Measurements from ENCODE around the gene EXOC4. TPM values are rescaled to one million over a fixed set of nuclear protein-coding genes. Genes with fewer than 3 reads are reported as not detected.

EXOC4 gene
- total RNA-seq, 2 experiments from 2014 or later = 58.0 to 59.9 TPM

- TF ChIP-seq, protein P1, sequence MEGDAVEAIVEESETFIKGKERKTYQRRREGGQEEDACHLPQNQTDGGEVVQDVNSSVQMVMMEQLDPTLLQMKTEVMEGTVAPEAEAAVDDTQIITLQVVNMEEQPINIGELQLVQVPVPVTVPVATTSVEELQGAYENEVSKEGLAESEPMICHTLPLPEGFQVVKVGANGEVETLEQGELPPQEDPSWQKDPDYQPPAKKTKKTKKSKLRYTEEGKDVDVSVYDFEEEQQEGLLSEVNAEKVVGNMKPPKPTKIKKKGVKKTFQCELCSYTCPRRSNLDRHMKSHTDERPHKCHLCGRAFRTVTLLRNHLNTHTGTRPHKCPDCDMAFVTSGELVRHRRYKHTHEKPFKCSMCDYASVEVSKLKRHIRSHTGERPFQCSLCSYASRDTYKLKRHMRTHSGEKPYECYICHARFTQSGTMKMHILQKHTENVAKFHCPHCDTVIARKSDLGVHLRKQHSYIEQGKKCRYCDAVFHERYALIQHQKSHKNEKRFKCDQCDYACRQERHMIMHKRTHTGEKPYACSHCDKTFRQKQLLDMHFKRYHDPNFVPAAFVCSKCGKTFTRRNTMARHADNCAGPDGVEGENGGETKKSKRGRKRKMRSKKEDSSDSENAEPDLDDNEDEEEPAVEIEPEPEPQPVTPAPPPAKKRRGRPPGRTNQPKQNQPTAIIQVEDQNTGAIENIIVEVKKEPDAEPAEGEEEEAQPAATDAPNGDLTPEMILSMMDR (IDR thresholded peaks at IDR 0.05) = no peak
- H3K36me3 Mint-ChIP-seq (ENCODE audit: low read depth) = peaks cover 25% of the 10 kb centered on the region
- Histone ChIP-seq H3K27me3 (ENCODE audit: control insufficient read depth in 1 of 2, insufficient read depth in 2 of 2, low read length in 2 of 2) (no peaks in the 10 kb centered on the region), H3K4me1 (ENCODE audit: insufficient read depth, low read length) (no peaks in the 10 kb centered on the region), H3K27ac (ENCODE audit: low read depth in 1 of 2, low read length in 2 of 2) (no peak overlapping the region), H3K36me3 (ENCODE audit: insufficient read depth, low read length) (no peaks in the 10 kb centered on the region), H3K4me3 (ENCODE audit: low read length) (no peak overlapping the region), H3K9me3 (ENCODE audit: control insufficient read depth in 1 of 2, insufficient read depth in 1 of 2, low read length in 2 of 2) (peaks cover 0 to 5% of the 10 kb centered on the region in 2 experiments)
- no peak overlapping the region for H3K4me3 Mint-ChIP-seq
- H3K27ac Mint-ChIP-seq = no peak overlapping the region
- H3K27me3 Mint-ChIP-seq = no peaks in the 10 kb centered on the region
- CTCF ChIA-PET = no interaction called here
- POLR2A ChIA-PET = no interaction called here
- DNase-seq = no peak
- H3K9me3 Mint-ChIP-seq = no peaks in the 10 kb centered on the region
- ATAC-seq (ENCODE audit: poor library complexity) = no peak
- no peaks in the 10 kb centered on the region for H3K4me1 Mint-ChIP-seq (ENCODE audit: low read depth)
- intact Hi-C loops (cut with DNase I, micrococcal nuclease) = no loop called here
Measured at GRCh38 chr7:134047675-134048074, 794.8 kb downstream of the EXOC4 start.

DNA sequence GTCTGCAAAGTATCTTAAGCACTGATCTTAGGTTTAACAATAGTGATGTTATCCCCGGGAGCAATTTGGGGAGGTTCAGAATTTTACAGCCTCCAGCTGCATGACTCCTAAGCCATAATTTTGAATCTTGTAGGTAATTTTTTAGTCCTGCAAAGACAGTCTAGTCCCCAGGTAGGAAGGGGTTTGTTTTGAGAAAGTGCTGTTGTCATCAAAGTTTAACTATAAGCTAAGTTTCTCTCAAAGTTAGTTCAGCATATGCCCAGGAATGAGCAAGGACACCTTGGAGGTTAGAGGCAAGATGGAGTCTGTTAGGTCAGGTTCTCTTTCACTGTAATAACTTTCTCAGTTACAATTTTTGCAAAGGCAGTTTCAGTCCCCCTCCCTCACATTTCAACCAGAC, 795.3 kb downstream of the EXOC4 start:
- Histone ChIP-seq H3K4me3 (ENCODE audit: low read length) (no peak overlapping the region), H3K9me3 (ENCODE audit: control insufficient read depth in 1 of 2, insufficient read depth in 1 of 2, low read length in 2 of 2) (peaks cover 0 to 5% of the 10 kb centered on the region in 2 experiments), H3K27me3 (ENCODE audit: control insufficient read depth in 1 of 2, insufficient read depth in 2 of 2, low read length in 2 of 2) (no peaks in the 10 kb centered on the region), H3K27ac (ENCODE audit: low read depth in 1 of 2, low read length in 2 of 2) (no peak overlapping the region), H3K36me3 (ENCODE audit: insufficient read depth, low read length) (no peaks in the 10 kb centered on the region), H3K4me1 (ENCODE audit: insufficient read depth, low read length) (no peaks in the 10 kb centered on the region)
- Mint-ChIP-seq H3K36me3 (ENCODE audit: low read depth) (peaks cover 28% of the 10 kb centered on the region), H3K27me3 (no peaks in the 10 kb centered on the region), H3K27ac (no peak overlapping the region), H3K9me3 (no peaks in the 10 kb centered on the region), H3K4me1 (ENCODE audit: low read depth) (no peaks in the 10 kb centered on the region), H3K4me3 (no peak overlapping the region)
- CTCF ChIA-PET = no interaction called here
- DNase-seq = no peak
- intact Hi-C loops (cut with DNase I, micrococcal nuclease) = no loop called here
- TF ChIP-seq, protein P1 (IDR thresholded peaks at IDR 0.05) = no peak
- ATAC-seq (ENCODE audit: poor library complexity) = no peak
- POLR2A ChIA-PET = no interaction called here

DNA sequence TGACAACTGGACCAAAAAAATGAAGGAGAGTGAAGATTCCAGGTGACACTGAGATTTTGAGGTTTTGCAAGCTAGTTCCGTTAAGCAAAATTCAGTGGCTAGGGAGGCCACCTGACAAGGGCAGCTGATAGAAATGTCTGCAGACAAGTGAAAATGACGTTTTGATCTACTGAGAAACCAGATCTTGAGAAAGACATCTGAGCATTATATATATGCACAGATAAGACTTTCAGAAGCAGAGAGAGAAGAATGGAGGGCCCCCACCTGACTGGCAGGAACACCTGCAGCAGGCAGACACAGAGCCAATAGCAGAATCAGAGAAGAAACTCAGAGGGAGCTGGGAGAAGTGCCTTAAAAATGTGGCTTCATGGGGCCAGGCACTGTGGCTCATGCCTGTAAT, 798.1 kb downstream of the EXOC4 start:
- Mint-ChIP-seq H3K4me1 (ENCODE audit: low read depth) (no peaks in the 10 kb centered on the region), H3K36me3 (ENCODE audit: low read depth) (peaks cover 23% of the 10 kb centered on the region), H3K9me3 (no peaks in the 10 kb centered on the region), H3K27me3 (no peaks in the 10 kb centered on the region), H3K27ac (no peak overlapping the region), H3K4me3 (no peak overlapping the region)
- Histone ChIP-seq H3K4me1 (ENCODE audit: insufficient read depth, low read length) (no peaks in the 10 kb centered on the region), H3K27ac (ENCODE audit: low read depth in 1 of 2, low read length in 2 of 2) (no peak overlapping the region), H3K4me3 (ENCODE audit: low read length) (no peak overlapping the region), H3K9me3 (ENCODE audit: control insufficient read depth in 1 of 2, insufficient read depth in 1 of 2, low read length in 2 of 2) (peaks cover 0 to 5% of the 10 kb centered on the region in 2 experiments), H3K36me3 (ENCODE audit: insufficient read depth, low read length) (no peaks in the 10 kb centered on the region), H3K27me3 (ENCODE audit: control insufficient read depth in 1 of 2, insufficient read depth in 2 of 2, low read length in 2 of 2) (no peaks in the 10 kb centered on the region)
- TF ChIP-seq, protein P1 (IDR thresholded peaks at IDR 0.05) = no peak
- ChIA-PET POLR2A (no interaction called here), CTCF (no interaction called here)
- no peak for ATAC-seq (ENCODE audit: poor library complexity)
- DNase-seq = no peak
- intact Hi-C loops (cut with DNase I, micrococcal nuclease) = no loop called here
